Esophagus muscularis mucosa (tissue), 4 donors: ENCODE results near the gene KLF9. TPM values are rescaled to one million over a fixed set of nuclear protein-coding genes. Genes with fewer than 3 reads are reported as not detected.
"Not testable (repeated sequence)": the region's sequence is repeated elsewhere in the genome, so short reads cannot be mapped to it uniquely, and the experiment has no call there.

Experiments used
- DNase-seq: peaks from one replicate; pipeline ENCODE4 v3.0.0-alpha.2; 2017; ENCODE audit errors: extremely low spot score
- H3K27ac ChIP-seq, 4 donors: fragments of 200-600 bp; sonication (generic); replicated peaks in 1 of 4; 1 replicate in 3 of 4; 2 replicates in 1 of 4; pipeline ENCODE4 v1.5.1; 2016 to 2019; ENCODE audit warnings: mild to moderate bottlenecking in 1 of 4
- H3K27me3 ChIP-seq, 4 donors: fragments of 200-600 bp; sonication (generic); one replicate each; pipeline versions ENCODE4 v1.5.1 to v1.6.0; 2016 to 2019
- H3K36me3 ChIP-seq, 4 donors: fragments of 200-600 bp; sonication (generic); one replicate each; pipeline ENCODE4 v1.5.1; 2016 to 2019
- H3K4me1 ChIP-seq, 4 donors: fragments of 200-600 bp; sonication (generic); one replicate each; pipeline ENCODE4 v1.5.1; 2016 to 2019
- H3K4me3 ChIP-seq, 4 donors: fragments of 200-600 bp; sonication (generic); 1 replicate in 2 of 4; 2 replicates in 2 of 4; pipeline ENCODE4 v1.5.1; 2016 to 2019; ENCODE audit warnings: mild to moderate bottlenecking in 4 of 4, moderate library complexity in 1 of 4
- H3K9me3 ChIP-seq, 4 donors: fragments of 200-600 bp; sonication (generic); 1 replicate in 3 of 4; 2 replicates in 1 of 4; pipeline ENCODE4 v1.5.1; 2016 to 2019
- EP300 ChIP-seq: sonication (generic); formaldehyde crosslinking; IDR thresholded peaks from one replicate; pipeline ENCODE4 v1.6.1; 2017; ENCODE audit warnings: antibody characterized with exemption
- POLR2A ChIP-seq: fragments of 450-650 bp; IDR thresholded peaks from one replicate; pipeline ENCODE4 v1.6.1; 2017; ENCODE audit warnings: antibody characterized with exemption, moderate library complexity, mild to moderate bottlenecking, low read depth
- POLR2AphosphoS5 ChIP-seq, 2 donors: sonication (generic); formaldehyde crosslinking; IDR thresholded peaks; one replicate each; pipeline ENCODE4 v1.6.1; 2017; ENCODE audit warnings: antibody characterized with exemption in 2 of 2
- WGBS: methylation state at CpG from one replicate; pipeline ENCODE4 v1.1.5; 2018; 5-methylcytosine and 5-hydroxymethylcytosine counted together
- intact Hi-C: fragments of 100-400 bp; cut with DNase I; formaldehyde crosslinking; loops from one replicate; pipeline ENCODE4 v1.15.1; 2023
- total RNA-seq, 4 donors: library from RNA; depleted of rRNA; stranded (reverse); fragments of >200 nt; gene quantifications; one replicate each; pipeline versions ENCODE4 v1.1.0 to v1.2.1, GENCODE V29; 2016
- TF ChIP-seq, protein P1 (sequence below), 3 experiments: fragments of 200-600 bp in 2 of 3; fragments of 450-650 bp in 1 of 3; sonication (generic) in 2 of 3; IDR thresholded peaks; one replicate each; pipeline ENCODE4 v1.5.1; 2017 to 2019; ENCODE audit warnings: antibody characterized with exemption in 3 of 3, mild to moderate bottlenecking in 2 of 3, moderate library complexity in 1 of 3

KLF9 gene
- total RNA-seq, 4 donors from 2014 or later = 143 to 209 (median 184) TPM

DNA sequence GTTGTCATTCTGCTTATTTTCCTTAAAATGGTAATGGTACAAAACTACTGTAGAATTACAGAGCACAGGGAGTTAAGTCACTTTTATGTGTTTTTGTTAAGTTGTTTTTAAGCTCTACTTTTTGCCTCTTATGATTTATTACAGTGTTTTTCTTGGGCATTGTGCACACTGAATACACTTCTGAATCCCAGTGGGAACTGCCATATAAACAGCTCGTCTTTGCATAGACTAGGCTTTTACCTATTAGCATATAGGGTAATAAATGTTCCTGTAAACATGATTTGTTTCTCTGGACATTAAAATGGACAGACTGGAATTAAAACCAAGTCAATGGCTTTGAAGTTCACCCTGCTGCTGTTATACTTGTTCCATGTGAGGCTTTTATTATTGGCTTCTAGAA lies 12.2 kb downstream of the KLF9 start:
- TF ChIP-seq EP300 = no peak
- TF ChIP-seq POLR2AphosphoS5 (IDR thresholded peaks at IDR 0.05) = peak in 1 of 2 donors; percentile 20
- H3K9me3 ChIP-seq = no peaks in the 10 kb centered on the region
- no peak for DNase-seq
- intact Hi-C loops = loop anchor here (5.0 to 10.0 kb wide), 2 partner anchors 45 to 237 kb away; no protein-coding TSS in a partner anchor
- H3K4me1 ChIP-seq = peaks cover 99 to 100% (median 100%) of the 10 kb centered on the region in 4 donors
- H3K36me3 ChIP-seq = peaks cover 0 to under 1% (median 0%) of the 10 kb centered on the region in 4 donors
- no peaks in the 10 kb centered on the region for H3K27me3 ChIP-seq
- H3K27ac ChIP-seq = peak overlapping the region in 2 of 4 donors; percentile 77 to 81
- 8% methylated on average over 1 of the region's 1 CpG for WGBS
- peak overlapping the region in 2 of 4 donors; percentile 3 to 40 for H3K4me3 ChIP-seq

DNA sequence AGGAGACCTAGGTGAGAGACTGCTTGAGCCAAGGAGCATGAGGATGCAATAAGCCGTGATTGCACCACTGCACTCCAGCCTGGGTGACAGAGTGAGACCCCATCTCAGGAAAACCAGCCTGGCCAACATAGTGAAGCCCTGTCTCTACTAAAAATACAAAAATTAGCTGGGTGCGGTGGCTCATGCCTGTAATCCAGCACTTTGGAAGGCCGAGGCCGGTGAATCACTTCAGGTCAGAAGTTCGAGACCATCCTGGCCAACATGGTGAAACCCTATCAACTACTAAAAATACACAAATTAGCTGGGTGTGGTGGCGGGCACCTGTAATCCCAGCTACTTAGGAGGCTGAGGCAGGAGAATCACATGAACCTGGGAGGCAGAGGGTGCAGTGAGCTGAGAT lies 13.2 kb downstream of the KLF9 start:
- 90% methylated on average over 6 of the region's 6 CpGs for WGBS
- not testable (repeated sequence) for H3K9me3 ChIP-seq, DNase-seq, H3K27me3 ChIP-seq, H3K36me3 ChIP-seq
- H3K4me1 ChIP-seq = peaks cover 96 to 100% (median 98%) of the 10 kb centered on the region in 4 donors
- H3K27ac ChIP-seq = peak overlapping the region in 1 of 4 donors; percentile 8
- intact Hi-C loops = loop anchor here (2.0 to 10.0 kb wide), 3 partner anchors 22 to 236 kb away; no protein-coding TSS in a partner anchor
- peak overlapping the region in 1 of 4 donors; percentile 4 for H3K4me3 ChIP-seq

DNA sequence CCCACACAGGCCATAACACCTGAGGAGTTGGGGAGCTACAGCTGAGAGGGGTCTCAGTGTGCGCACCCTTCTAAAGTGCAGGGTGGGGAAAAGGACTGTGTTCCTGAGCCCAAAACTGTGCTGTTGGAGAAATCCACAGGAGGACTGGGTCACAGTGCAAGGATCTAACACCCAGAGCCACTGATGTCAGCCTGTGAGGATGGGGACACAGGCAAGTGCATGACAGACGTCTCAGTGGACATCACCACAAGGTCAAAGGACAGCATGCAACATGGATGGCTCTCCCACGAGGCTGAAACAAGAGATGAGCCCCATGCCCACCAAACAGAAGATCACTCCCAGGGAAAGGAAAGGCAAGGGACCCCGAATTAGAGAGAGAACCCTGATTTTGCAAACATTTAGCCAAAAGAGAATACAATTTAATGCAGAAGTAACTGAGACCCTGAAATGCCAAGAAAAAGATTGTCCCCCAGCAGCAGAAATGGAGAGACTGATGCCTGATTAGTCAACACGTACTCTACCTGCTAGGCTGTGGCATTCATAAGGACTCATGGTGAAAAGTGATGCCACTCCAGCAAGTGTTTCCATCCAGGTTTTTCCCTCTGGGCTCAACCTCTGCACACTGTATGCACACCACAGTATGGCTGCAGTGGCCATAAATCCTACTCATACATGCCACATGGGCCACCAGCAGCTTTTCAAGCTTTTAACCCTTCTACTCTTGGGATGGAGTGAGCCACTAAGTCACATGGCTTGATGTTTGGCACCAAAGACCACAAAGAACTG lies 14.2 kb downstream of the KLF9 start:
- 77% methylated on average over 4 of the region's 5 CpGs for WGBS
- peak; percentile 4 to 24 for TF ChIP-seq POLR2AphosphoS5 (IDR thresholded peaks at IDR 0.05)
- no peak for TF ChIP-seq EP300
- no peak for TF ChIP-seq POLR2A
- TF ChIP-seq, protein P1, sequence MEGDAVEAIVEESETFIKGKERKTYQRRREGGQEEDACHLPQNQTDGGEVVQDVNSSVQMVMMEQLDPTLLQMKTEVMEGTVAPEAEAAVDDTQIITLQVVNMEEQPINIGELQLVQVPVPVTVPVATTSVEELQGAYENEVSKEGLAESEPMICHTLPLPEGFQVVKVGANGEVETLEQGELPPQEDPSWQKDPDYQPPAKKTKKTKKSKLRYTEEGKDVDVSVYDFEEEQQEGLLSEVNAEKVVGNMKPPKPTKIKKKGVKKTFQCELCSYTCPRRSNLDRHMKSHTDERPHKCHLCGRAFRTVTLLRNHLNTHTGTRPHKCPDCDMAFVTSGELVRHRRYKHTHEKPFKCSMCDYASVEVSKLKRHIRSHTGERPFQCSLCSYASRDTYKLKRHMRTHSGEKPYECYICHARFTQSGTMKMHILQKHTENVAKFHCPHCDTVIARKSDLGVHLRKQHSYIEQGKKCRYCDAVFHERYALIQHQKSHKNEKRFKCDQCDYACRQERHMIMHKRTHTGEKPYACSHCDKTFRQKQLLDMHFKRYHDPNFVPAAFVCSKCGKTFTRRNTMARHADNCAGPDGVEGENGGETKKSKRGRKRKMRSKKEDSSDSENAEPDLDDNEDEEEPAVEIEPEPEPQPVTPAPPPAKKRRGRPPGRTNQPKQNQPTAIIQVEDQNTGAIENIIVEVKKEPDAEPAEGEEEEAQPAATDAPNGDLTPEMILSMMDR (IDR thresholded peaks at IDR 0.05) = no peak
- Histone ChIP-seq H3K4me3 (peak overlapping the region in 1 of 4 donors; percentile 4), H3K27ac (peak overlapping the region in 2 of 4 donors; percentile 16 to 43), H3K27me3 (no peaks in the 10 kb centered on the region), H3K4me1 (peaks cover 95 to 100% (median 98%) of the 10 kb centered on the region in 4 donors), H3K36me3 (no peaks in the 10 kb centered on the region), H3K9me3 (no peaks in the 10 kb centered on the region)
- DNase-seq = no peak
- intact Hi-C loops = loop anchor here (2.0 to 10.0 kb wide), 3 partner anchors 21 to 235 kb away; no protein-coding TSS in a partner anchor

DNA sequence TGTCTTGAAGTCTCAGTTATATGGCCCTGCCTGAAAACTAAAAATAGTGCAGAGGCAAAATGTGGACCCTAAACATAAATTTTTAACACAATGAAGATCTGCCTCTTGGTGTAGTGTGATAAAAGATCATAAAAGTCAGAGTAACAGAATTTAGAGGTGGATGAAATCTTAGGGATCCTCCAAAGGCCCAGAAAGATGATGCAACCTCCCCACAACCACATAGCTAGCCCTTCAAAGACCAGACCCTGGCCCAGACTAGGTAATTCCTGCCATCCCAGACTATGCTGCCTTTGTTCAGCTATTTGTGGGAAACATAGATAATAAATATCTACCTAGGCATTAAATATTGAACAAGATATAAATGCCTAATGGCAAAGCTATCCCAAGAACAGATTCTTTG lies 15.3 kb downstream of the KLF9 start:
- intact Hi-C loops = no loop called here
- Histone ChIP-seq H3K27ac (peak overlapping the region in 3 of 4 donors; percentile 16 to 45 (median 40)), H3K9me3 (no peaks in the 10 kb centered on the region), H3K4me1 (peaks cover 94 to 100% (median 97%) of the 10 kb centered on the region in 4 donors), H3K4me3 (no peak overlapping the region), H3K36me3 (no peaks in the 10 kb centered on the region), H3K27me3 (no peaks in the 10 kb centered on the region)
- no peak for DNase-seq
- TF ChIP-seq POLR2A (no peak), POLR2AphosphoS5 (IDR thresholded peaks at IDR 0.05) (no peak), EP300 (no peak)
- TF ChIP-seq, protein P1 (IDR thresholded peaks at IDR 0.05) = no peak

DNA sequence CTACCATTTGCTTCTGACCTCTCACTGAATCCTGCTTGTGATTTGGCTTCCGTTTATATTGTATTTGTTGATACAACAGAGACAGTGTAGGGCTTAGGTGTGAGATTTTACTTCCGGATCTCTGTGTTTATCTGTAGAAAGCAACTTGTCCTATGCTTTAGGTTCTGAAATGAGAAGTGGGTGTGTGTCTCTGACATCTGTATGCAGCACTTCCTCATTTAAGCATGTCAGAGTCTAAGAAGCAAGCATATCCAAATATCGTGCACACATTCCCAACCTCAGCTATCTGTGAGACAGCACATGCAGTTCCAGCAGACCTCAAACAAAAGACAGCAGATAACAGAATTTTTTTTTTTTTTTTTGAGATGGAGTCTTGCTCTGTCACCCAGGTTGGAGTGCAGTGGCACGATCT lies 16.3 kb downstream of the KLF9 start:
- intact Hi-C loops = no loop called here
- DNase-seq = no peak
- 30% methylated on average over 4 of the region's 4 CpGs for WGBS
- no peaks in the 10 kb centered on the region for H3K36me3 ChIP-seq
- TF ChIP-seq EP300 (peak; percentile 11), POLR2AphosphoS5 (IDR thresholded peaks at IDR 0.05) (peak in 1 of 2 donors; percentile 18), POLR2A (no peak)
- peak overlapping the region; percentile 32 to 48 (median 42) for H3K27ac ChIP-seq
- peaks cover 94 to 100% (median 97%) of the 10 kb centered on the region in 4 donors for H3K4me1 ChIP-seq
- peak overlapping the region in 3 of 4 donors; percentile 1 to 21 (median 18) for H3K4me3 ChIP-seq
- H3K9me3 ChIP-seq = no peaks in the 10 kb centered on the region
- no peaks in the 10 kb centered on the region for H3K27me3 ChIP-seq

DNA sequence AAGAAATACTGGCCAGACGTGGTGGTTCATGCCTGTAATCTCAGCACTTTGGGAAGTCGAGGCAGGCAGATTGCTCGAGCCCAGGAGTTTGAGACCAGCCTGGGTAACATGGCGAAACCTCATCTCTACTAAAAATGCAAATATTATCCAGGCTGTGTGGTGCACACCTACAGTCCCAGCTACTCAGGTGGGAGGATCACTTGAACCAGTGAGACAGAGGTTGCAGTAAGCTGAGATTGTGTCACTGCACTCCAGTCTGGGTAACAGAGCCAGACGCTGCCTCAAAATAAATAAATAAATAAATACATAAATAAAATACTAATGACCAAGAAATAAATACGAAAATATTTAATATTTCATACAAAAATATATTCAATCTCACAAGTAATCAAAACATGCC lies 18.8 kb downstream of the KLF9 start:
- Histone ChIP-seq H3K4me1 (peaks cover 94 to 100% (median 98%) of the 10 kb centered on the region in 4 donors), H3K27me3 (no peaks in the 10 kb centered on the region), H3K9me3 (no peaks in the 10 kb centered on the region), H3K27ac (no peak overlapping the region), H3K36me3 (no peaks in the 10 kb centered on the region), H3K4me3 (peak overlapping the region in 1 of 4 donors; percentile 6)
- intact Hi-C loops = no loop called here
- 82% methylated on average over 6 of the region's 6 CpGs for WGBS
- no peak for TF ChIP-seq POLR2A
- peak in 1 of 2 donors; percentile 33 for TF ChIP-seq POLR2AphosphoS5 (IDR thresholded peaks at IDR 0.05)
- no peak for DNase-seq
